H1 (cell line): ENCODE results near the gene CCDC60. TPM values are rescaled to one million over a fixed set of nuclear protein-coding genes. Genes with fewer than 3 reads are reported as not detected.

Source experiments
- CHD7 ChIP-seq: fragments of 300-600 bp; sonication (generic); IDR thresholded peaks from 2 replicates; pipeline ENCODE4 v1.7.1; 2012; ENCODE audit warnings: low read length, moderate library complexity, mild to moderate bottlenecking, inconsistent platforms; ENCODE audit not compliant: insufficient replicate concordance
- SP4 ChIP-seq: IDR thresholded peaks from 2 replicates; pipeline ENCODE4 v1.6.1; 2012; ENCODE audit warnings: low read length, inconsistent platforms
- SUZ12 ChIP-seq: fragments of 200-600 bp; sonication (generic); IDR thresholded peaks from 2 replicates; pipeline ENCODE4 v1.6.1; 2012; ENCODE audit warnings: mild to moderate bottlenecking, inconsistent platforms, low read length, moderate library complexity, mixed read lengths
- polyA plus RNA-seq, 7 experiments: library from polyadenylated mRNA; depleted of rRNA in 3 of 7; stranded (reverse) in 5 of 7; unstranded in 2 of 7; fragments of >200 nt in 5 of 7; fragments of 200-250 nt in 2 of 7; gene quantifications; 1 replicate in 5 of 7; 2 replicates in 1 of 7; 4 replicates in 1 of 7; pipeline versions ENCODE4 v1.2.1 to v1.2.3, GENCODE V29; 2011 to 2013; ENCODE audit warnings: missing spikeins in 2 of 7, mixed read lengths in 2 of 7
- total RNA-seq: library from RNA; stranded (reverse); fragmentation: NEBNext Ultra II Directional; extraction: Animal tissue kit (Norgen Biotek cat#: 25700); gene quantifications from 2 replicates; pipeline ENCODE4 v1.2.1, GENCODE V29; 2021

The CCDC60 gene
- total and polyA plus RNA-seq, 2 of the 8 experiments (the other 6 are each of a cell fraction or from before 2014, with no cell fraction given): 0.05 TPM; not detected in 1

GRCh38 chr12:119412811-119413794, 78.6 kb downstream of the CCDC60 start (continued):
- TF ChIP-seq CHD7 (no peak), SUZ12 (no peak), SP4 (0 out of 2 replicates have a peak, but pooled peaks have one; percentile 34)
